HFF-Myc (cell line): Measurements from ENCODE around the gene FMN2.

Experiments used
- DNase-seq: peaks from one replicate; pipeline ENCODE4 v3.0.0-alpha.2; 2011; ENCODE audit warnings: low read depth; ENCODE audit errors: extremely low read depth
- H3K4me3 ChIP-seq: replicated peaks from 2 replicates; pipeline ENCODE4 v1.5.1; 2011; ENCODE audit warnings: low read depth, mild to moderate bottlenecking, control low read depth, low read length
- TF ChIP-seq, protein P1 (sequence below): IDR thresholded peaks from 2 replicates; pipeline ENCODE4 v1.5.1; 2012; ENCODE audit warnings: mild to moderate bottlenecking, low read depth, low read length, control low read depth; ENCODE audit errors: missing control alignments

The FMN2 gene

DNA sequence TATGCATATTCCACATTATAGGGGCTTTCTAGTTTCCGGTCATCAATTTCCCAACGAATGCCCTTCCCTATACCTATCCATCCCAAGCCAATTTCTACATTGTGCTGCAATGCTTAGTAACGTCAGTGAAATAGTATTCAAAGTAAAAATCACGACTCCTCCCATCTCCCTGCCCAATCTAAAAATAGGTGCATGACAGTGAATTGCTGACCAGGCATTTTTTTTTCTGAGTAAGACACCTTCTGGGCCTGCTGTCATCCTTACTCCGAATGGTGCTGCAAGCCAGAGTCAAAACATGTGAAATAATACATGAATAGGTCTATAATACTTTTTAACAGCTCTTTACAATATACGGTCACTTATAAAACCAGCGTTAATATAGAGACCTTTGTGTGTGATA is 400.1 kb downstream of the FMN2 start:
- no peak for DNase-seq
- TF ChIP-seq, protein P1, sequence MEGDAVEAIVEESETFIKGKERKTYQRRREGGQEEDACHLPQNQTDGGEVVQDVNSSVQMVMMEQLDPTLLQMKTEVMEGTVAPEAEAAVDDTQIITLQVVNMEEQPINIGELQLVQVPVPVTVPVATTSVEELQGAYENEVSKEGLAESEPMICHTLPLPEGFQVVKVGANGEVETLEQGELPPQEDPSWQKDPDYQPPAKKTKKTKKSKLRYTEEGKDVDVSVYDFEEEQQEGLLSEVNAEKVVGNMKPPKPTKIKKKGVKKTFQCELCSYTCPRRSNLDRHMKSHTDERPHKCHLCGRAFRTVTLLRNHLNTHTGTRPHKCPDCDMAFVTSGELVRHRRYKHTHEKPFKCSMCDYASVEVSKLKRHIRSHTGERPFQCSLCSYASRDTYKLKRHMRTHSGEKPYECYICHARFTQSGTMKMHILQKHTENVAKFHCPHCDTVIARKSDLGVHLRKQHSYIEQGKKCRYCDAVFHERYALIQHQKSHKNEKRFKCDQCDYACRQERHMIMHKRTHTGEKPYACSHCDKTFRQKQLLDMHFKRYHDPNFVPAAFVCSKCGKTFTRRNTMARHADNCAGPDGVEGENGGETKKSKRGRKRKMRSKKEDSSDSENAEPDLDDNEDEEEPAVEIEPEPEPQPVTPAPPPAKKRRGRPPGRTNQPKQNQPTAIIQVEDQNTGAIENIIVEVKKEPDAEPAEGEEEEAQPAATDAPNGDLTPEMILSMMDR = no peak
- H3K4me3 ChIP-seq = no peak overlapping the region

DNA sequence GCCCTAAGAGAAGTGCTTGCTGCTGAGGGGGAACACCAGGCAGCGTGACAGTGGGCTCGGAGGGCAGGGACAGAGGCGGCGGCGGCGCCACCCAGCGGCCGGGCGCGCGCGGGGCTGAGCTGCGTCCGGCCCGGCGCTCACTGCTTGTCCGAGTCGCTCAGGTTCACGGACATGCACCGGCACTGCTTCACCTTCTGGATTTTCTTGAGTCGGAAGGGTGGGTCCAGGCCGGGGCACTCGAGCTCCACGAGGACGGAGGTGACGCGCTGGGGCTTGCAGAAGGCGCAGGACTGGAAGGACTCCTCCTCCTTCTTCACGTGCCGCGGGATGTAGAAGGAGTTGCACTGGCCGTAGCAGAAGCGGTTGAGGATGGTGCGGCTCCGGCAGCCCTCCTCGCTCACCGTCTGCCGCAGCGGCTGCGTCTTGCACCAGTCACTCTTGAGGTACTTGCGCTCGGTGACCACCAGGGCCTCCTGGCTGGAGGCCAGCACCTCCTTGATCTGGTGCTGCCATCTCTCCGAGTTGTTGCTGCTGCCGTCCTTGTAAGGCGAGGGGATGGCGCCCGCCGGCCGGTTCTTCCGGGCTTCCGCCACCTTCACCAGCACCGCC is 401.3 kb downstream of the FMN2 start:
- no peak for DNase-seq
- TF ChIP-seq, protein P1 = peak; percentile 4
- no peak overlapping the region for H3K4me3 ChIP-seq

DNA sequence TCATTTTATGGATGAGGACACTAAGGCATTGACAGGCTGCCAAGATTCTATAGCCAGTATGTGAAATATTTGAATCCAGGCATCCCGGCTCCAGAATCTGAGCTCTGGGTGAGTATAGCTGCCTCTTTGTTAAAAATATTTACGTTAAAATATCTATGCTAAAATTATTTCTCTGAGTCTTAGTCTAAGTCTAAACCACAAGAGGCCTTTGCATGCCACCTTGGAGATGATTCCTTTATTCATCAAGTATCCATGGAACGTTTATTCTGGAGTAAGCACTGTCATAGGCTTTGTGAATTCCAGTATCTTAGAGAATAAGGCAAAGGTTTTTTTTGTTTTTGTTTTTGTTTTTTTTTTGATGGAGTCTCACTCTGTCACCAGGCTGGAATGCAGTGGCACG is 403.9 kb downstream of the FMN2 start:
- TF ChIP-seq, protein P1 = no peak

DNA sequence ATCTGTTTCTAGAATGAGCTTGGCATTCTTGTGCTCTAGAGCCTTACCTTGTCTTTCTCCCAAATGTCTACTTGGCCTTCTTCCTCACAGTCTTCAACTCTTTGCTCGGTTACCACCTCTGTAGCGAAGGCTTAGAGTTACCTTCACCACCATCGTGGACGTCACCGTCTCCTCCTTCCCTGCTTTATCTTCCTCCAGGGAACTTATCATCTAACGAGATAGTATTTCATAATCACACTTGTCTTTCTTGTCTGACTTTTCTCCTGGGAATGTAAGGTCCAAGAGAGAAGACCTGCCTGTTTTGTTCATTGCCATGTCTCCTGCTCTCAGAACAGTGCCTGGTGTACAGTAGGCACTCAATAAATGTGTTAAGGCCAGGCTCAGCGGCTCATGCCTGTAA is 404.7 kb downstream of the FMN2 start:
- no peak for DNase-seq
- no peak overlapping the region for H3K4me3 ChIP-seq
- TF ChIP-seq, protein P1 = no peak

More for the DNA sequence above, 403.9 kb downstream of the FMN2 start:
- no peak for DNase-seq
- H3K4me3 ChIP-seq = no peak overlapping the region

DNA sequence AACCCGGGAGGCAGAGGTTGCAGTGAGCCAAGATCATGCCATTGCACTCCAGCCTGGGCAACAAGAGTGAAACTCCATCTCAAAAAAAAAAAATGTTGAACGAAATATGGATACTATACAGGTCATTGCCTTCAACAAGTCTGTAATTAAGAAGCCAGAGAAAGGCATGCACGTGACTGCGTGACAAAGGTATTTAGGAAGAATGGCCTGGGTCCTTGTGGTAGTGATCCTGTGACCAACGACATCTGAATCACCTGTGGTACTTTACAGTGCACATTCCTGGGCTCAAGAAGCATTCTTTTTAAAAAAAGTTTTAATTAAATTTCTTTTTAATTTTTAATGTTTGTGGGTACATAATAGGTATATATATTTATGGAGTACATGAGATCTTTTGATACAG is 405.3 kb downstream of the FMN2 start:
- H3K4me3 ChIP-seq = no peak overlapping the region
- no peak for DNase-seq
- TF ChIP-seq, protein P1 = no peak

DNA sequence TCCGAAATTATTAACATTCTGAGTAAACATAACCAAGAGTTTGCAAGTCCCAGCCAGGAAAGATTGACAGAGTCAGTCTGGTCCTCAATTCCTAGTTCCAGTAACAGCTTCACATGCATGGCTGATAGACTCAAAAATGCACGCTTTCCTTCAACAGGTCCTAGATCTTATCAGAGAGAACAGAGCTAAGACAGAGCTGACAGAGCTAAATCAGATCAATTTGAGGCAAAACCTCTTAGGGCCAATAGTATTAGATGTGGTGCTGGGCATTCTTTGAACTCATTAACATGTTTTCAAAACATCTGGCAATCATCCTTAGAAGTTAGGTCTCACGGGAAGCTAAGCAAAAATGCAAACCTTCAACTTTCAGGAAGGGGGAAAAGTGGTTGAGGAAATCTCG is 406.2 kb downstream of the FMN2 start:
- TF ChIP-seq, protein P1 = no peak
- DNase-seq = no peak
- H3K4me3 ChIP-seq = no peak overlapping the region

DNA sequence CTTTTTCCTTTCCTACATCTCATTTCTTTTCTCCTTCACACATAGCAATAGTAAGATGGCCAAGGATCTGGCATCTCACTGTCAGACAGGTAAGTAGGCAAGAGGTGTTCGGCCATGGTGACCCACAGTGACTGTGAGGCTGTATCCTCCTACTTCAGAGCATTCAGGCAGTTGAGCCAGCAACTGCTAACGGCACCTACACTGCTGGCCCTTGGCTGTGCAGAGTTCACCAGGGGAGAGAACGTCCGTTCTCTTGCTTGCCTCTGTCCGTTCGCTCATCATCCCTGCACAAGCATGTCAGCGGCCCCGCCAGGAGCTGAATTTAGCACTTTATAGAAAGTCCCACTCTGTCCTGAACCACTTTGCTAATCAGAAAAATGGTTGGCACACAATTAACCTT is 406.7 kb downstream of the FMN2 start:
- TF ChIP-seq, protein P1 = no peak

More for the DNA sequence above, 406.7 kb downstream of the FMN2 start:
- no peak overlapping the region for H3K4me3 ChIP-seq
- DNase-seq = no peak
